ENCODE measurements around the gene RAB35.

RAB35 gene

DNA sequence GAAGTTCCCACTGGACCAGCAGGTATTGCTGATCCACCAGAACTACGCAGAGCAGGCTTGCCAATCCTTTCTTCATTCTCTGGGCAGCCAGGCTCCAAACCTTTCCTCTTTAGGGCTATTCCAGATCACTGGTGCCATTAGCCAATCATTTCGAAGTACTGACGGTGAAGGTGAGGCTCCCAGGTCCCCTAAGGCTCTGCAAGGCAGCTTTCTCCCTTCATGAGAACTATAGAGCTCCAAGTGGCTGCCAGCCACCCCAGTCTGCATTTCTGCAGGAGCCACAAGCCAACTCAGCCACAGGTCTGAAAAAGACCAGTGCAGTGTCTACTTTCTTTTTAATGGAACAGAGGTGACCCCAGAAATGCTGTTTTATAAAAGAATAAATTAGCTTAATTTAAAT, 48.7 kb downstream of the RAB35 start:
- no peak overlapping the region for H3K4me3 ChIP-seq (ENCODE audit: low read depth, low read length)
- H3K27me3 ChIP-seq (ENCODE audit: control insufficient read depth, insufficient read depth, low read length) = no peaks in the 10 kb centered on the region; the same call in 1 of the 2 replicates
- H3K9ac ChIP-seq (ENCODE audit: low read depth, low read length) = no peak overlapping the region
- H3K27ac ChIP-seq (ENCODE audit: low read depth, low read length) = no peak overlapping the region
- peaks cover 19% of the 10 kb centered on the region; the same call in 1 of the 2 replicates for H3K36me3 ChIP-seq (ENCODE audit: control insufficient read depth, insufficient read depth, low read length)
- H3K4me1 ChIP-seq (ENCODE audit: control insufficient read depth, insufficient read depth, low read length) = peaks cover 5% of the 10 kb centered on the region; the same call in 1 of the 2 replicates
- no peaks in the 10 kb centered on the region for H3K9me3 ChIP-seq (ENCODE audit: control insufficient read depth, insufficient read depth, low read length)

DNA sequence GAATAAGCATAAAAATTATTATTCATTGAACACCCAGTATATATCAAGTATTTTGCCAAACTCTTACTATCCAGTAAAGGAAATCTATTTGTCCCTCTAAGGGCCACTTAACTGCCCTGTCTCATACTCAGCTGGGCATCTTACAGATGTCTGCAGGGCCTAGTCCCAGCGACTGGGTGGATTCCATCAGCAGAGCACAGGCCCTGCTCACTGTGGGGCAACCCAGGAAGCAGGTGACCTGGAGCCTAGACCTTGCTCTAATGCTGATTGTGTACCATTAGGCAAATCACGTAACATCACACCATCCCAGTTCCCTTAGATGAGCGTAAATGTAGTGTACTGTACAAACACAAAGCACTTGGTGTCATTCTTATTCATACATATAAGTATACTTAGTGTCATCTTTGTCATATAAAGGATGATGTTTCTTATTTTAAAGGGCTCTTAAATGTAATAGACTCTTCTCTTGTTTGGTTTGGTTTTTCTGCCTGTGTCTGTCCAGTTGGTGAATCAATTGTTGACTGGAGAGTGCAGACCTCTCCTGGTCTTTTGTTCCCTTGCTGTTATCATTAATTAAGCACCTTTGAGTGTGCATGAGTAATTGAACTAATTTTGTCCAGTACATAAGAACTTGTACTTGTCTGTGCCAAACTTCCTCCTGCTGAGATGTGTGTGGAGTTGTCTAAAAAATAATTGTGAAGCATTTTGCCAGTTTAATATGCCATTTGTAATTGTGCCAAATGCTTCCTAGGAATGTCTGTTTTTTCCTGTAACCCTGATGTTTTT, 49.3 kb downstream of the RAB35 start:
- H3K36me3 ChIP-seq (ENCODE audit: control insufficient read depth, insufficient read depth, low read length) = peaks cover 19% of the 10 kb centered on the region; the same call in 1 of the 2 replicates
- H3K9ac ChIP-seq (ENCODE audit: low read depth, low read length) = no peak overlapping the region
- H3K27me3 ChIP-seq (ENCODE audit: control insufficient read depth, insufficient read depth, low read length) = no peaks in the 10 kb centered on the region; the same call in 1 of the 2 replicates
- H3K27ac ChIP-seq (ENCODE audit: low read depth, low read length) = no peak overlapping the region
- no peaks in the 10 kb centered on the region for H3K9me3 ChIP-seq (ENCODE audit: control insufficient read depth, insufficient read depth, low read length)
- no peak overlapping the region for H3K4me3 ChIP-seq (ENCODE audit: low read depth, low read length)
- H3K4me1 ChIP-seq (ENCODE audit: control insufficient read depth, insufficient read depth, low read length) = peaks cover 5% of the 10 kb centered on the region; the same call in 1 of the 2 replicates

DNA sequence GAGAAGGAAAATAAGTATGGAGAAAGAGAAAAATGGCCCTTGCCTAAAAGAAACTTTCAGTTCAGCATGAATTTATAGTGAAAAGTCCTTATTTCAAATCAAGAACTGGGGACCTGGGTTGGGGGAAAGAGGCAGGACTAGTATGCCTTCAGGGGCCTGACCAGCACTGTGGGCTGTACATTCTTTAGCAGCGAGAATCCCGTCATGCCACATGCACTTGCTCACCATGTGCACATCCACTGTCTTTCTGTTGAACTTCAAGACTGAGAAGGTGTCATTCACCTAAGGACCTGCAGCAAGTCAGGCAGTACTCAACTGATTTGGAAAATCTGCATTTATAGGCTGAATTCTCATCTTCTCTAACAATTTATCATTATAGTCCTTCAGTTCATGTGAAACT, 50.2 kb downstream of the RAB35 start:
- Histone ChIP-seq H3K4me3 (ENCODE audit: low read depth, low read length) (no peak overlapping the region), H3K9me3 (ENCODE audit: control insufficient read depth, insufficient read depth, low read length) (no peaks in the 10 kb centered on the region), H3K27me3 (ENCODE audit: control insufficient read depth, insufficient read depth, low read length) (no peaks in the 10 kb centered on the region; the same call in 1 of the 2 replicates), H3K9ac (ENCODE audit: low read depth, low read length) (no peak overlapping the region), H3K27ac (ENCODE audit: low read depth, low read length) (no peak overlapping the region), H3K4me1 (ENCODE audit: control insufficient read depth, insufficient read depth, low read length) (peaks cover 5% of the 10 kb centered on the region; the same call in 1 of the 2 replicates), H3K36me3 (ENCODE audit: control insufficient read depth, insufficient read depth, low read length) (peaks cover 12% of the 10 kb centered on the region; the same call in 1 of the 2 replicates)

DNA sequence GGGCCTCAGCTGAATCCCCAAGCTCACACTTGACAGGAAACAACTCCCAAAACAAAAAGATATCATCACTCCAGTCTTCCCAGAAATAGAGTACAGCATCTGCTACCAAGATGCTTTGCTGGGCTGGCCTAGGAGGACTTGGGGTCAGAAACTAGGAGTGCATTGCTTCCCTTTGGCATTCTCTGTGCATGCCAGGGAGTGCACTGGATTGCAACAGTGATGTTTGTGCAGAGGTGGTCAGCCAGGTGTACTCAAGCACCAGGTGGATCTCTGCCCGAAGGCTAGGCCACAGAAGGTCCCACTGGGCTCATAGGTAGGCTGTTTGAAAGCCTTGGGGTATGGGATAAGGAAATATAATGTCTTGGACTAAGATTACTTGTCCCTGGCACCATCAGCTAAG, 51.1 kb downstream of the RAB35 start:
- H3K4me3 ChIP-seq (ENCODE audit: low read depth, low read length) = no peak overlapping the region
- no peak overlapping the region for H3K27ac ChIP-seq (ENCODE audit: low read depth, low read length)
- peaks cover 12% of the 10 kb centered on the region; the same call in 1 of the 2 replicates for H3K36me3 ChIP-seq (ENCODE audit: control insufficient read depth, insufficient read depth, low read length)
- peaks cover 5% of the 10 kb centered on the region; the same call in 1 of the 2 replicates for H3K4me1 ChIP-seq (ENCODE audit: control insufficient read depth, insufficient read depth, low read length)
- H3K9me3 ChIP-seq (ENCODE audit: control insufficient read depth, insufficient read depth, low read length) = no peaks in the 10 kb centered on the region
- no peak overlapping the region for H3K9ac ChIP-seq (ENCODE audit: low read depth, low read length)
- no peaks in the 10 kb centered on the region; the same call in 1 of the 2 replicates for H3K27me3 ChIP-seq (ENCODE audit: control insufficient read depth, insufficient read depth, low read length)

DNA sequence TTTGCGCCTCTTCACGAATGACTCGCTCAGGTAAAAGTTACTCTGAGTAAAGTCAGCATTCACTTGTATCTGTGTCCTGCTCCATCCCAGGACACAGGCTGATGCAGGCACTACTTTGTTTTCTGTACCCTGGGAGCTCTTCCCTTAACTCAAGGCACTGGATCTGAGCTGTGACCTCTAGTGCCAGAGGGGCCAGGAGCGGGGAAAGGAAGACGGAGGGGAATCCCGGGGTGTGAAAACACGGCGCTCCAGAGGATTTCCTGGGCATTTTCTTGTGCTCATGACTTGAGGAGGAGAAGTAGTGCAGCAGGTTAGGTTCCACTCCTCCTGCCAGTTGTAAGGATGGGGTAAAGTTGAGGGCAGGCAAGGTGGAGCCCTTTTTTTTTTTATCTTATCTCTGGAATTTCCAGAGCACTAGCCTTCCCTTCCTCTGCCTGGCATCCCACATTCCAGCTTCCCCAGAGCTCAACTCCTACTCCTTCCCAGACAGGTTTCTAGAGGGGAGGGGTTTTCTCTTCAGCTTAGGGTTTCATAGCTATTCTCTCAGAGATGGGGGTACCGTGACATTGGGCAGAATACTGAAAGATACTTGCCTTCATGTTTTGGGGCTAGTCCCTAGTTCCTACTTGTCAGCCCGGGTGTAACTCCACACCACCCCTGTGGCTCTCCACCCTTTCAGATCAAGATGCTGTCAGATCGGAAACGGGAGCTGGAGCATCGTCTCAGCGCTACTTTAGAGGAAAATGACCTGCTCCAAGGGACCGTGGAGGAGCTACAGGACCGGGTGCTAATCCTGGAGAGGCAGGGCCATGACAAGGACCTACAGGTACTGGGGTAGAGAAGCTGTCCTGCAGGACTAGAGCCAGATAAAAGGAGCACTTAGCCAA, 52.3 kb downstream of the RAB35 start:
- no peak overlapping the region for H3K4me3 ChIP-seq (ENCODE audit: low read depth, low read length)
- H3K27ac ChIP-seq (ENCODE audit: low read depth, low read length) = no peak overlapping the region
- no peaks in the 10 kb centered on the region for H3K27me3 ChIP-seq (ENCODE audit: control insufficient read depth, insufficient read depth, low read length)
- H3K9me3 ChIP-seq (ENCODE audit: control insufficient read depth, insufficient read depth, low read length) = no peaks in the 10 kb centered on the region
- H3K36me3 ChIP-seq (ENCODE audit: control insufficient read depth, insufficient read depth, low read length) = peaks cover 12% of the 10 kb centered on the region; the same call in 1 of the 2 replicates
- H3K9ac ChIP-seq (ENCODE audit: low read depth, low read length) = no peak overlapping the region
- peaks cover 5% of the 10 kb centered on the region; the same call in 1 of the 2 replicates for H3K4me1 ChIP-seq (ENCODE audit: control insufficient read depth, insufficient read depth, low read length)

DNA sequence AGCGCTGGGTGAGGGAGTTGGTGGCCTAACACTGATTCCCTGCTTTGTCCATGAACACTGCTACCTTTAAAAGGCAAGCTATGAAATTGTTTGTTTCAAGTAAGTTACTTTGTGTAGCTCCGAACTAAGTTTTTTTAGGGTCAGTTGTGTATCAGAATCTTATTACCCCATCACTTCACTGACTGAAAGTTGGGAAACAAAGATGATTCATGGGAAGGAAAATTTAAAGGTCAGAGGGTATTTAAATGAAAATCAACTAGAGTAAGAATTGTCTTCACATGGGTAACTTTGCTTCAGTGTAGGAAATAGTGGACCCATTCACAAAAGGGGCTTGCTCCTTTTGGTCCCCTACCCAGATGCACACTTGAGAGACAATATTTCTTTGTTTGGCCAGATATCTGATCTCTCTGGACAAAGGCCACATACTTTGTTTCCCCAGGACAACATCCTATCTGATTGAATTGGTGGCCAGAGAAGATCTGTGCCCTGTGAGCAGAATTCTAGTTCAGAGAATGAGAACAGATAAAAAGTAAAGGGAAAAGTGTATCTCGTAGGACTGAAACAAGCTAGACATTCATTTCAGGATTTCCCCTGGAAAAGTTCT, 53.5 kb downstream of the RAB35 start:
- Histone ChIP-seq H3K4me1 (ENCODE audit: control insufficient read depth, insufficient read depth, low read length) (peaks cover 5% of the 10 kb centered on the region; the same call in 1 of the 2 replicates), H3K27ac (ENCODE audit: low read depth, low read length) (no peak overlapping the region), H3K9me3 (ENCODE audit: control insufficient read depth, insufficient read depth, low read length) (no peaks in the 10 kb centered on the region), H3K36me3 (ENCODE audit: control insufficient read depth, insufficient read depth, low read length) (peaks cover 12% of the 10 kb centered on the region; the same call in 1 of the 2 replicates), H3K27me3 (ENCODE audit: control insufficient read depth, insufficient read depth, low read length) (no peaks in the 10 kb centered on the region), H3K9ac (ENCODE audit: low read depth, low read length) (no peak overlapping the region), H3K4me3 (ENCODE audit: low read depth, low read length) (no peak overlapping the region)

DNA sequence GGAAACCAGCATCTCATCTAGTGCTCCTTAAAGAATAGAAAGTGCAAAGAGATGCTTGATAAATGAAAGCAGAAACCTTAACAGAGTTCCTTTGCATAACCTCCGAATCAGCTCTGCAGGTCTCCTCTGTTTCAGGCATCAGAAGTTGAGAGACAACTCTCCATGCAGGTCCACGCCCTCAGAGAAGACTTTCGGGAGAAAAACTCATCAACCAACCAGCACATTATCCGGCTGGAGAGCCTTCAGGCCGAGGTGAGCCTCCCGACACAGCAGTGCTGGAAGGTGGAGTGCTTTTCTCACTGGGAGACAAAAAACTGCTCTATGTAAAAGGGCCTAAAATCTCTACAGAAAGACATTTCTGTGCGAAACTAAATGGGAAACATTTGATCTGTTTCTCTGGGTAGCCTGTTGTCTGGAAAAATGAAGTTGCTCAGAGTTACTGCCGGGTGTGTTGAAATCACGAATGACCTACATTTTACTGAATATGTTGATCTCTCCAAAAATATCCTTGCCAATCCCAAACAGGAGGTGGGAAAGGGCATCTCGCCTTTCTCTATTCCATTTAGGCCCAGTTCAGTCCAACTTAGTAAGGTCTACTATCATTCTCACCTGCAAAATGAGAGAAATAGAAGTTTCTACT, 54.9 kb downstream of the RAB35 start:
- no peak overlapping the region for H3K4me3 ChIP-seq (ENCODE audit: low read depth, low read length)
- H3K4me1 ChIP-seq (ENCODE audit: control insufficient read depth, insufficient read depth, low read length) = peaks cover 5% of the 10 kb centered on the region; the same call in 1 of the 2 replicates
- H3K36me3 ChIP-seq (ENCODE audit: control insufficient read depth, insufficient read depth, low read length) = peaks cover 12% of the 10 kb centered on the region; the same call in 1 of the 2 replicates
- no peaks in the 10 kb centered on the region for H3K27me3 ChIP-seq (ENCODE audit: control insufficient read depth, insufficient read depth, low read length)
- no peaks in the 10 kb centered on the region for H3K9me3 ChIP-seq (ENCODE audit: control insufficient read depth, insufficient read depth, low read length)
- no peak overlapping the region for H3K9ac ChIP-seq (ENCODE audit: low read depth, low read length)
- H3K27ac ChIP-seq (ENCODE audit: low read depth, low read length) = no peak overlapping the region

DNA sequence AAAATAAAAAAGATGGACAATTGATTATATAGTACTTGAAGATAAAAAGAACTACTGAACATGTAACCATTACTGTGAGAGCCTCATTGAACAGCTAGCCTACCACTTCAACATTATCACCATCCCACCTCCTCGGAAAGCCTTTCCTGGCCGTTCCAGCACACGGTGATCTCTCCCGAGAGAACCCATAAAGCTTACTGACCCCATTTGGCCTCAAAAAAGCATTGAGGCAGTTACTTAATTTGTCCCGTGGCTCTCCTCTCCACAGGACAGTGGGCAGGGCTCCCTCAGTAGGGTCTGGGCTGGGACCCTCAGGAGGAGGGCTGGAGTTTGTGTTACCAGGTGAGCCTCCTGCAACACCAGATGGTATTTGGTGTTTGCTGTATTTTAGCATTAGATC, 55.8 kb downstream of the RAB35 start:
- Histone ChIP-seq H3K27ac (ENCODE audit: low read depth, low read length) (no peak overlapping the region), H3K4me1 (ENCODE audit: control insufficient read depth, insufficient read depth, low read length) (peaks cover 5% of the 10 kb centered on the region; the same call in 1 of the 2 replicates), H3K4me3 (ENCODE audit: low read depth, low read length) (no peak overlapping the region), H3K9me3 (ENCODE audit: control insufficient read depth, insufficient read depth, low read length) (no peaks in the 10 kb centered on the region), H3K27me3 (ENCODE audit: control insufficient read depth, insufficient read depth, low read length) (no peaks in the 10 kb centered on the region), H3K9ac (ENCODE audit: low read depth, low read length) (no peak overlapping the region), H3K36me3 (ENCODE audit: control insufficient read depth, insufficient read depth, low read length) (peaks cover 12% of the 10 kb centered on the region; the same call in 1 of the 2 replicates)

DNA sequence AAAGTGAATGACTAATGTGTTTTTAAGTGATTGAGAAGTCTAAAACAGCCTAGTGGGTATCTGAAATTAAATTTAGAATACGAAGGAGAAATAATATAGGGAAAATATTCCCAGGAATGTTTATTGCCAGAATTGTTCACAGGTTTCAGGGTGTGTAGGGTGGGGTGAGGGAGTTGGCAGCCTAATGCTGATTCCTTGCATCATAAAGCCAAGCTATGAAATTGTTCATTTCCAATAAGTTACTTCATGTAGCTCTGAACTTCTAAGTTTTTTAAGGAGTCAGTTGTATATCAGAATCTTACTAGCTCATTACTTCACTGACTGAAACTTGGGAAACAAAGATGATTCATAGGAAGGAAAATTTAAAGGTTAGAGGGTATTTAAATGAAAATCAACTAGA, 56.4 kb downstream of the RAB35 start:
- no peak overlapping the region for H3K27ac ChIP-seq (ENCODE audit: low read depth, low read length)

DNA sequence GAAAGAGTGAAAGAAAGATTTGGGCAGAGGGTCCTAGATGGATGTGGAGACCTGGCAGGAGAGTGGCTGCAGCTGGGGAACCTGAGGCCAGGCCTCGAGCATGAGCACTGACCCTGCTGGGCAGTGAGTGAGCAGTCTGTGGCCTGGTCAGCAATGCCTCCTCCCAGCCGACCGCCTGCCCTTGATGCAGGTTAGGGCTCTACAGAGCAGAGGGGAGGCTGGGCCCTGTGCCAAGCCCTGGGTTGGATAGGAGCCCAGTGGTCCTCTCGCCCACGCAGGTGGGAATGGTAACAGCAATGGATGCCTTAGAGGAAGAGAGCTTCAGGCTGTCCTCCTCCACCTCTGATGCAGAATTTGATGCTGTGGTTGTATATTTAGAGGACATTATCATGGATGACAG, 59.8 kb downstream of the RAB35 start:
- H3K36me3 ChIP-seq (ENCODE audit: control insufficient read depth, insufficient read depth, low read length) = no peaks in the 10 kb centered on the region

More for the DNA sequence above, 56.4 kb downstream of the RAB35 start:
- Histone ChIP-seq H3K9me3 (ENCODE audit: control insufficient read depth, insufficient read depth, low read length) (no peaks in the 10 kb centered on the region), H3K9ac (ENCODE audit: low read depth, low read length) (no peak overlapping the region), H3K27me3 (ENCODE audit: control insufficient read depth, insufficient read depth, low read length) (no peaks in the 10 kb centered on the region), H3K36me3 (ENCODE audit: control insufficient read depth, insufficient read depth, low read length) (peaks cover 7% of the 10 kb centered on the region; the same call in 1 of the 2 replicates), H3K4me1 (ENCODE audit: control insufficient read depth, insufficient read depth, low read length) (peaks cover 5% of the 10 kb centered on the region; the same call in 1 of the 2 replicates), H3K4me3 (ENCODE audit: low read depth, low read length) (no peak overlapping the region)

More for the DNA sequence above, 59.8 kb downstream of the RAB35 start:
- H3K4me3 ChIP-seq (ENCODE audit: low read depth, low read length) = no peak overlapping the region
- no peaks in the 10 kb centered on the region for H3K4me1 ChIP-seq (ENCODE audit: control insufficient read depth, insufficient read depth, low read length)
- no peak overlapping the region for H3K27ac ChIP-seq (ENCODE audit: low read depth, low read length)
- H3K9me3 ChIP-seq (ENCODE audit: control insufficient read depth, insufficient read depth, low read length) = no peaks in the 10 kb centered on the region
- no peak overlapping the region for H3K9ac ChIP-seq (ENCODE audit: low read depth, low read length)
- H3K27me3 ChIP-seq (ENCODE audit: control insufficient read depth, insufficient read depth, low read length) = no peaks in the 10 kb centered on the region
